Thoracic aorta (tissue), 2 donors: ENCODE results near the gene STPG1. TPM values are rescaled to one million over a fixed set of nuclear protein-coding genes. Genes with fewer than 3 reads are reported as not detected.

Experiments used
- ATAC-seq: fragments of 150-250 bp; one replicate; pipeline ENCODE4 v1.8.0; 2017; ENCODE audit warnings: low read depth; ENCODE audit not compliant: insufficient number of reproducible peaks, low FRiP score
- DNase-seq: peaks from one replicate; pipeline ENCODE4 v3.0.0-alpha.2; 2020; ENCODE audit warnings: low spot score
- H3K27ac ChIP-seq, 2 donors: fragments of 200-600 bp; sonication (generic); 1 replicate in 1 of 2; 2 replicates in 1 of 2; pipeline ENCODE4 v1.5.1; 2016; ENCODE audit warnings: mild to moderate bottlenecking in 2 of 2, moderate library complexity in 2 of 2
- H3K27me3 ChIP-seq: fragments of 200-600 bp; sonication (generic); replicated peaks from 2 replicates; pipeline ENCODE4 v1.6.0; 2016; ENCODE audit warnings: mild to moderate bottlenecking; ENCODE audit not compliant: insufficient read depth
- H3K36me3 ChIP-seq: fragments of 200-600 bp; sonication (generic); one replicate; pipeline ENCODE4 v1.5.1; 2016
- H3K4me1 ChIP-seq, 2 donors: fragments of 200-600 bp; sonication (generic); 1 replicate in 1 of 2; 2 replicates in 1 of 2; pipeline versions ENCODE4 v1.5.1 to v1.6.0; 2016; ENCODE audit warnings: low read depth in 2 of 2, mild to moderate bottlenecking in 1 of 2; ENCODE audit not compliant: control insufficient read depth in 1 of 2
- H3K4me3 ChIP-seq: fragments of 200-600 bp; sonication (generic); 2 replicates; pipeline ENCODE4 v1.5.1; 2016; ENCODE audit warnings: mild to moderate bottlenecking
- H3K9me3 ChIP-seq: fragments of 200-600 bp; sonication (generic); 2 replicates; pipeline ENCODE4 v1.5.1; 2016
- total RNA-seq, 2 donors: library from RNA; depleted of rRNA; stranded (reverse); fragments of >200 nt; gene quantifications; one replicate each; pipeline versions ENCODE4 v1.1.0 to v1.2.3, GENCODE V29; 2016
- TF ChIP-seq, protein P1 (sequence below): fragments of 200-600 bp; sonication (generic); IDR thresholded peaks from one replicate; pipeline ENCODE4 v1.5.1; 2019; ENCODE audit warnings: antibody characterized with exemption

The STPG1 gene
- total RNA-seq, 2 donors from 2014 or later, result 1.5 to 4.0 TPM

DNA sequence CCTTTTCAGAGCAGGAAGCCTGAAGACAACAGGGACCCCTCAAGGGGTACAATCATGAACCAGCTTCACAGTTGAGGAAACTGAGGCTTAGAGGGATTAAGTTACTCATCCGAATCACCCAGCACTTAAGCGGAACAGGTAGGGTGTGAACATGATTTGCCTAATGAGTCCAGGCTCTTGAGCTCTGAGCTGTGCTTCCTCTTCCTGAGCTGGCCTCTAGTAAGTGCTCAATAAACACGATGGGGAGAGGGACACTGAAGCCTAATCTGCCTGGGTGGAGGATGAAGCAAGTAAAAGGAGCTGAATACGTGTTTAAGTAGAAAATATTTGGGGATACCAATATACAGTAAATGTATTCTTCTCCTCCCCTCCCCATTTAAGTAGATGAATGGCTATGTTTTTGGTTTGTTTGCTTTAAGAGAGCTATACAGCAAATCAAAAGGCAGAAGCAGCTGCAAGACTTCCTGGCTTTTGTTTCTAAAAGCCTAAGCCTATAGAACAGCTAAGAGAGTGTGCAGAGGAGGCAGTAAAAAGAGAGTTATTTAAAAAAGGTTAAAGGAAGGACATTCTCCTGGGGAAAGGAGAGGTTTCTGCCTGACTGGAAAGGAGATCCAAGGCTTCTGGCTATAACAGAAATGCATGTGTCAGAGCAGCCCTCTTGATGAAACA lies 20.5 kb downstream of the STPG1 start:
- Histone ChIP-seq H3K9me3 (no peaks in the 10 kb centered on the region), H3K4me1 (peaks cover 6% of the 10 kb centered on the region in 2 donors), H3K4me3 (no peak overlapping the region), H3K27me3 (no peaks in the 10 kb centered on the region), H3K27ac (no peak overlapping the region), H3K36me3 (no peaks in the 10 kb centered on the region)
- DNase-seq (no peak), ATAC-seq (no peak)
- TF ChIP-seq, protein P1, sequence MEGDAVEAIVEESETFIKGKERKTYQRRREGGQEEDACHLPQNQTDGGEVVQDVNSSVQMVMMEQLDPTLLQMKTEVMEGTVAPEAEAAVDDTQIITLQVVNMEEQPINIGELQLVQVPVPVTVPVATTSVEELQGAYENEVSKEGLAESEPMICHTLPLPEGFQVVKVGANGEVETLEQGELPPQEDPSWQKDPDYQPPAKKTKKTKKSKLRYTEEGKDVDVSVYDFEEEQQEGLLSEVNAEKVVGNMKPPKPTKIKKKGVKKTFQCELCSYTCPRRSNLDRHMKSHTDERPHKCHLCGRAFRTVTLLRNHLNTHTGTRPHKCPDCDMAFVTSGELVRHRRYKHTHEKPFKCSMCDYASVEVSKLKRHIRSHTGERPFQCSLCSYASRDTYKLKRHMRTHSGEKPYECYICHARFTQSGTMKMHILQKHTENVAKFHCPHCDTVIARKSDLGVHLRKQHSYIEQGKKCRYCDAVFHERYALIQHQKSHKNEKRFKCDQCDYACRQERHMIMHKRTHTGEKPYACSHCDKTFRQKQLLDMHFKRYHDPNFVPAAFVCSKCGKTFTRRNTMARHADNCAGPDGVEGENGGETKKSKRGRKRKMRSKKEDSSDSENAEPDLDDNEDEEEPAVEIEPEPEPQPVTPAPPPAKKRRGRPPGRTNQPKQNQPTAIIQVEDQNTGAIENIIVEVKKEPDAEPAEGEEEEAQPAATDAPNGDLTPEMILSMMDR, result no peak

DNA sequence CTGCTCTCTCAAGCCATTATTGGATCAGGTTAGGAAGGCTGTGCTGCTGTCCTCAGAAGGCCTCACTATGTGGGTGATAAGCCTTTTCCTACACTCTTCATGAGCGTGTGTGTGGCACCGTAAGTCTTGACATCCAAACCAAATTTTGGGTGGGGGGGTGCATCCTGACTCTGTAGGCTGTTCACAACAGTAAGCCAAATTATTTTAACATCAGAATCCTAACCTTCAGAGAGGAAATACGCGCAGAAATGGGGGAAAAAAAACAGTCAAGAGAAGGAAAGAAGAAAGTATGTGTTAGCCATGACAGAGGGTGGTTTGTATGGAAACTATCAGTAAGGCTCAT lies 21.0 kb downstream of the STPG1 start:
- H3K9me3 ChIP-seq, result no peaks in the 10 kb centered on the region
- no peaks in the 10 kb centered on the region for H3K27me3 ChIP-seq
- ATAC-seq, result no peak
- no peak overlapping the region for H3K4me3 ChIP-seq
- TF ChIP-seq, protein P1, result no peak
- no peak for DNase-seq
- no peaks in the 10 kb centered on the region for H3K36me3 ChIP-seq
- H3K4me1 ChIP-seq, result peaks cover 6% of the 10 kb centered on the region in 2 donors
- H3K27ac ChIP-seq, result no peak overlapping the region

DNA sequence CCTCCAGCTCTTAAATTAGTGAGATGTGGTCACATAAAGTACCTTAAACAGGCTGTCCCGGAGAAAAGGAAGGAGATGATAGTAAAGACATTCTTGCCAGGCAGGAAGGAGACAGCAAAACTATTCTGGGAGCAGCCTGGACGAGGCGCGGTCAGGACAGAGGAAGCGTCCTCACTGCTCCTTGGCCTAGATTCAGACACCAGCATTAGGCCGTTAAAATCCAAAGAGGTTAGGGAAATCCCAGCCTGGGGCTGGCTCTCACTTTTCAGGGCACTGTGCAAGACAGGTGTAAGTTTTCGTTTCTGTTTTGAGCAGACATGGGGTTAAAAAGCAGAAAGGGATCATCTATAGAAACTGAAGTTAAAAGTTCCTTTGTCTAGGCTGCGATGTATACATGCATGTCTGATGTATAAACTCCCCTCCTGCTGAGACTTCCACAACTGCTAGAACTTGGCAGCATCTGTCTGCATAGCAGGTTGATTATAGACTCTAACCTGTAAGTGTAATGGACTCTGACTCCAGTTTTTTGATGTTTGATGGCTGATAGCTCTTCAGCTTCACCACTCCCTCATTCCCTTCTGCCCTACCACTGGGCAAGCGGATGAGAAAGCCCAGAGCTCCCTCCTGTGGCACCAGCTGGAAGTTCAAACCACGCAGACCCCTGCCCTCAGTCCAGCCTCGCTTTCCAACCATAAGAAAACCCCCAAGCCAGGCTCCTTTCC lies 21.5 kb downstream of the STPG1 start:
- DNase-seq, result no peak
- ATAC-seq, result no peak
- no peaks in the 10 kb centered on the region for H3K36me3 ChIP-seq
- H3K27me3 ChIP-seq, result no peaks in the 10 kb centered on the region
- no peaks in the 10 kb centered on the region for H3K9me3 ChIP-seq
- peak overlapping the region; percentile 23 to 54 for H3K27ac ChIP-seq
- TF ChIP-seq, protein P1, result peak; percentile 45
- peaks cover 6% of the 10 kb centered on the region in 2 donors for H3K4me1 ChIP-seq
- H3K4me3 ChIP-seq, result peak overlapping the region; percentile 26

DNA sequence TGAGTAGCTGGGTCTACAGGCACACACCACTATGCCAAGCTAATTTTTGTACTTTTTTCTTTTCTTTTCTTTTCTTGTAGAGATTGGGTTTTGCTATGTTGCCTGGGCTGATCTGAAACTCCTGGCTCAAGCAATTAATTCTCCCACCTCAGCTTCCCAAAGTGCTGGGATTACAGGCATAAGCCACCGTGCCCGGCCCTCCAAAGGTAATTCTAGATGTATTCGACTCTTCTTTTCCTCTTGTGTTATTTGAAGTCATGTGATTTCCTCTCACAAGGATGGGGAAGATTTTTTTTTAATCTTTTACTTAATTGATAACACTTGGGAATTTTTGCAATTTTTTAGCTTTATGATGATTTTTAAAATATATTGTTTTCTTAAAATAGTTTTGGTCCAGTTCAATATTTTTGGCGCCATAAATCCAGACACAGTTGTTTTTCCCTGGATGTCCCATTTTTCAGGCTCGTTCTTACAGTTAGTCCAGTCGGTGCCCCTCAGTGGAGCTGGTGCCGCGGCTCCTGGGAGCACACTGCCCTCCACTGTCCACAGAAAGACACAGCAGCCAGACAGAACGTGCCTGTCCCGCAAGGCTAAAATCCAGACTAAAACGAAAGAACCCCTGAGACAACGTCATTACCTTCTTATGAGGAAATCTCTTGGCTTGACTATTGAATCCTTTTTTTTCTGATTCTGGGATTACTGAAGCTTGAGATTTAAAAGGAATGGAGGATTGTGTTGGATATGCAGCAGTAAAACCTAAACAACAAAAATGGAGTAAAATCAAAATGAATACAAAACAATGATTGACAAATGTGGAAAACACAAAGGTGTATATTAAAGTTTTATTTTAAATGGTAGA lies 22.4 kb downstream of the STPG1 start:
- TF ChIP-seq, protein P1, result peak; percentile 90
- ATAC-seq, result peak; percentile 70
- no peaks in the 10 kb centered on the region for H3K27me3 ChIP-seq
- H3K9me3 ChIP-seq, result no peaks in the 10 kb centered on the region
- H3K36me3 ChIP-seq, result no peaks in the 10 kb centered on the region
- peak overlapping the region; percentile 26 for H3K4me3 ChIP-seq
- peak overlapping the region; percentile 23 to 54 for H3K27ac ChIP-seq
- peaks cover 6% of the 10 kb centered on the region in 2 donors for H3K4me1 ChIP-seq
- DNase-seq, result peak; percentile 15

DNA sequence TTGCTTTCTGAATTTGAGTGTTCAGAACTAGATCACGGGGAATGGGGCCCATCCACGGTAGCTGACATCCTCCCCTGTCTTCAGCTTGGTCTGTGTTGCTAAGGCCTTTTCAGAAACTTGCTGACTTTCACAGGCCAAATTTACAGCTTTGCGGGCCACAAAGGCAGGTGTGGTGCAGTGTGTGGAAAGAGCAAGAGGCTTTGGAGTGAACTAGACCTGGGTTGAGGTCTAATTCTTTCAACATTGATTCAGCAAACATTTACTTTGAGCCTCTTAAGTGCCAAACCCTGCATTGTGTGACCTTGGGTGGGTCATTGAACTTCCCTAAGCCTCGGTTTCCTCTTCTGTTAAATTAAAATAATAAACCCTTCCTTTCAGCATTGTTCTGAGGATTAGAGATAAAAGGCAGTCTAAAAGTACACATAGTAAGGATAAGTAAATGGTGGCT lies 24.3 kb downstream of the STPG1 start:
- Histone ChIP-seq H3K36me3 (no peaks in the 10 kb centered on the region), H3K27ac (no peak overlapping the region), H3K27me3 (no peaks in the 10 kb centered on the region), H3K4me1 (peaks cover 6% of the 10 kb centered on the region in 2 donors), H3K9me3 (no peaks in the 10 kb centered on the region), H3K4me3 (no peak overlapping the region)
- TF ChIP-seq, protein P1, result no peak
- DNase-seq, result no peak
- ATAC-seq, result no peak
